Upper lobe of left lung (tissue), 4 donors: ENCODE results near the gene STX8.

Experiments used
- EP300 ChIP-seq, 4 donors: sonication (generic); formaldehyde crosslinking; IDR thresholded peaks; one replicate each; pipeline ENCODE4 v1.5.1; 2017; ENCODE audit warnings: antibody characterized with exemption in 4 of 4, control low read depth in 2 of 4
- POLR2A ChIP-seq, 4 donors: fragments of 450-650 bp; IDR thresholded peaks; one replicate each; pipeline ENCODE4 v1.5.1; 2016 to 2017; ENCODE audit warnings: antibody characterized with exemption in 4 of 4, mild to moderate bottlenecking in 2 of 4
- TF ChIP-seq, protein P1 (sequence below), 6 experiments: fragments of 450-650 bp in 4 of 6; fragments of 200-600 bp in 2 of 6; sonication (generic) in 2 of 6; IDR thresholded peaks; one replicate each; pipeline ENCODE4 v1.5.1; 2016 to 2019; ENCODE audit warnings: antibody characterized with exemption in 6 of 6

DNA sequence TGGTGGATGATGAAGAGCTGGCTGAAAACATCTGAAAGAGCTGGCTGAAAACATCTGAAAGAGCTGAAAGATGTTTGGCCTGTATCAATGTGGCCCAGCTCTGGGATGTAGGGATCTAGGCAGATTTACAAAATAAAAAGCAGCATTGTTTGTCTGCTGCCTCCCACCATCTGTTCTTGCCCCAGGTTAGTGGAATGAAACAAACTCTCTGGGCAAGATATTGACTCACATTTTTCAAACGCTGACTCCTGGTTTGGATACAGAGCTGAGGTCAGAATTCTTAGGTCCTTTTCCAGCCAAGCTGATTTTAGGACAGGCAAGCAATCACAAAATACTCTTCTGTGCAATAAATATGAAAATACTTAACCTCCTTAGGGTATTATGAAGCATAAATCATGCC lies 139.0 kb downstream of the STX8 start:
- TF ChIP-seq POLR2A (IDR thresholded peaks at IDR 0.05), result no peak
- TF ChIP-seq, protein P1, sequence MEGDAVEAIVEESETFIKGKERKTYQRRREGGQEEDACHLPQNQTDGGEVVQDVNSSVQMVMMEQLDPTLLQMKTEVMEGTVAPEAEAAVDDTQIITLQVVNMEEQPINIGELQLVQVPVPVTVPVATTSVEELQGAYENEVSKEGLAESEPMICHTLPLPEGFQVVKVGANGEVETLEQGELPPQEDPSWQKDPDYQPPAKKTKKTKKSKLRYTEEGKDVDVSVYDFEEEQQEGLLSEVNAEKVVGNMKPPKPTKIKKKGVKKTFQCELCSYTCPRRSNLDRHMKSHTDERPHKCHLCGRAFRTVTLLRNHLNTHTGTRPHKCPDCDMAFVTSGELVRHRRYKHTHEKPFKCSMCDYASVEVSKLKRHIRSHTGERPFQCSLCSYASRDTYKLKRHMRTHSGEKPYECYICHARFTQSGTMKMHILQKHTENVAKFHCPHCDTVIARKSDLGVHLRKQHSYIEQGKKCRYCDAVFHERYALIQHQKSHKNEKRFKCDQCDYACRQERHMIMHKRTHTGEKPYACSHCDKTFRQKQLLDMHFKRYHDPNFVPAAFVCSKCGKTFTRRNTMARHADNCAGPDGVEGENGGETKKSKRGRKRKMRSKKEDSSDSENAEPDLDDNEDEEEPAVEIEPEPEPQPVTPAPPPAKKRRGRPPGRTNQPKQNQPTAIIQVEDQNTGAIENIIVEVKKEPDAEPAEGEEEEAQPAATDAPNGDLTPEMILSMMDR (IDR thresholded peaks at IDR 0.05), result no peak
- TF ChIP-seq EP300 (IDR thresholded peaks at IDR 0.05), result no peak
